GM21786 (cell line): Measurements from ENCODE around the gene GAB2.

Experiments
- ATAC-seq: cut with Tn5 transposase; IDR thresholded peaks from one replicate; pipeline ENCODE4 v1.9.1; 2021; ENCODE audit not compliant: unreplicated experiment

The GAB2 gene

GRCh38 chr11:78212586-78213371 is 204.8 kb downstream of the GAB2 start:
- no peak for ATAC-seq

GRCh38 chr11:78211565-78211964 is 206.1 kb downstream of the GAB2 start:
- ATAC-seq: no peak

- ATAC-seq: no peak
These were observed 207.5 kb downstream of the GAB2 start for GRCh38 chr11:78210000-78210608.

GRCh38 chr11:78209478-78209877 is 208.1 kb downstream of the GAB2 start:
- no peak for ATAC-seq

GRCh38 chr11:78208257-78209165 is 209.1 kb downstream of the GAB2 start:
- ATAC-seq: no peak

- no peak for ATAC-seq
These were observed 209.9 kb downstream of the GAB2 start for GRCh38 chr11:78207532-78208256.

- no peak for ATAC-seq
These were observed 211.9 kb downstream of the GAB2 start for GRCh38 chr11:78205691-78206090.

GRCh38 chr11:78205256-78205655 is 212.4 kb downstream of the GAB2 start:
- ATAC-seq: no peak

- ATAC-seq: no peak
These were observed 214.4 kb downstream of the GAB2 start for GRCh38 chr11:78203184-78203583.

GRCh38 chr11:78202733-78203167 is 214.9 kb downstream of the GAB2 start:
- no peak for ATAC-seq

GRCh38 chr11:78201096-78201818 is 216.4 kb downstream of the GAB2 start:
- ATAC-seq: no peak

- ATAC-seq: no peak
These were observed 217.1 kb downstream of the GAB2 start for GRCh38 chr11:78200553-78200952.

- ATAC-seq: no peak
These were observed 217.6 kb downstream of the GAB2 start for GRCh38 chr11:78200061-78200460.

- no peak for ATAC-seq
These were observed 218.0 kb downstream of the GAB2 start for GRCh38 chr11:78199653-78200015.

- no peak for ATAC-seq
These were observed 218.5 kb downstream of the GAB2 start for GRCh38 chr11:78199015-78199652.

GRCh38 chr11:78197816-78198215 is 219.8 kb downstream of the GAB2 start:
- ATAC-seq: no peak

GRCh38 chr11:78196661-78197091 is 220.9 kb downstream of the GAB2 start:
- no peak for ATAC-seq

GRCh38 chr11:78195917-78196560 is 221.6 kb downstream of the GAB2 start:
- no peak for ATAC-seq

GRCh38 chr11:78194490-78194889 is 223.1 kb downstream of the GAB2 start:
- no peak for ATAC-seq
